Measurements from ENCODE around the gene LGI2. TPM values are rescaled to one million over a fixed set of nuclear protein-coding genes. Genes with fewer than 3 reads are reported as not detected.

Gene LGI2
- total RNA-seq, 1 experiment from 2014 or later, result 12.2 TPM

DNA sequence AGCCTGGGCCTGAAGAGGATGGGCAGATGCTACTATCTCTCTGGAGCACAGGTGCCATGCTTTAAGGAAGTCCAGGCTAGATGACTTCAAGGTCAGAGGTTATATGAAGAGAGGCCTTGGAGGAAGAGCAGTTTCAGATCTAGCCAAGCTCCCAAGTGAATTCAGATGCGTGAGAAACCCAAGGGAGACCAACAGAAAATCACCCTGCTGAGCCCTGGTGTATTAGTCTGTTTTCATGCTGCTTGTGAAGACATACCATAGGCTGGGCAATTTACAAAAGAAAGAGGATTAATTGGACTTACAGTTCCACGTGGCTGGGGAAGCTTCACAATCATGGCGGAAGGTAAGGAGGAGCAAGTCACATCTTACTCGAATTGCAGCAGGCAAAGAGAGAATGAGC is 47.8 kb upstream of the LGI2 start (continued):
- TF ChIP-seq, protein P1, sequence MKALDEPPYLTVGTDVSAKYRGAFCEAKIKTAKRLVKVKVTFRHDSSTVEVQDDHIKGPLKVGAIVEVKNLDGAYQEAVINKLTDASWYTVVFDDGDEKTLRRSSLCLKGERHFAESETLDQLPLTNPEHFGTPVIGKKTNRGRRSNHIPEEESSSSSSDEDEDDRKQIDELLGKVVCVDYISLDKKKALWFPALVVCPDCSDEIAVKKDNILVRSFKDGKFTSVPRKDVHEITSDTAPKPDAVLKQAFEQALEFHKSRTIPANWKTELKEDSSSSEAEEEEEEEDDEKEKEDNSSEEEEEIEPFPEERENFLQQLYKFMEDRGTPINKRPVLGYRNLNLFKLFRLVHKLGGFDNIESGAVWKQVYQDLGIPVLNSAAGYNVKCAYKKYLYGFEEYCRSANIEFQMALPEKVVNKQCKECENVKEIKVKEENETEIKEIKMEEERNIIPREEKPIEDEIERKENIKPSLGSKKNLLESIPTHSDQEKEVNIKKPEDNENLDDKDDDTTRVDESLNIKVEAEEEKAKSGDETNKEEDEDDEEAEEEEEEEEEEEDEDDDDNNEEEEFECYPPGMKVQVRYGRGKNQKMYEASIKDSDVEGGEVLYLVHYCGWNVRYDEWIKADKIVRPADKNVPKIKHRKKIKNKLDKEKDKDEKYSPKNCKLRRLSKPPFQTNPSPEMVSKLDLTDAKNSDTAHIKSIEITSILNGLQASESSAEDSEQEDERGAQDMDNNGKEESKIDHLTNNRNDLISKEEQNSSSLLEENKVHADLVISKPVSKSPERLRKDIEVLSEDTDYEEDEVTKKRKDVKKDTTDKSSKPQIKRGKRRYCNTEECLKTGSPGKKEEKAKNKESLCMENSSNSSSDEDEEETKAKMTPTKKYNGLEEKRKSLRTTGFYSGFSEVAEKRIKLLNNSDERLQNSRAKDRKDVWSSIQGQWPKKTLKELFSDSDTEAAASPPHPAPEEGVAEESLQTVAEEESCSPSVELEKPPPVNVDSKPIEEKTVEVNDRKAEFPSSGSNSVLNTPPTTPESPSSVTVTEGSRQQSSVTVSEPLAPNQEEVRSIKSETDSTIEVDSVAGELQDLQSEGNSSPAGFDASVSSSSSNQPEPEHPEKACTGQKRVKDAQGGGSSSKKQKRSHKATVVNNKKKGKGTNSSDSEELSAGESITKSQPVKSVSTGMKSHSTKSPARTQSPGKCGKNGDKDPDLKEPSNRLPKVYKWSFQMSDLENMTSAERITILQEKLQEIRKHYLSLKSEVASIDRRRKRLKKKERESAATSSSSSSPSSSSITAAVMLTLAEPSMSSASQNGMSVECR (CRISPR knock-in tag; IDR thresholded peaks at IDR 0.05; ENCODE audit: borderline replicate concordance), result no peak
- TF ChIP-seq JAZF1 (CRISPR knock-in tag; IDR thresholded peaks at IDR 0.05), result no peak
- TF ChIP-seq CREB1 (CRISPR knock-in tag; IDR thresholded peaks at IDR 0.05), result no peak
- TF ChIP-seq, protein P2, sequence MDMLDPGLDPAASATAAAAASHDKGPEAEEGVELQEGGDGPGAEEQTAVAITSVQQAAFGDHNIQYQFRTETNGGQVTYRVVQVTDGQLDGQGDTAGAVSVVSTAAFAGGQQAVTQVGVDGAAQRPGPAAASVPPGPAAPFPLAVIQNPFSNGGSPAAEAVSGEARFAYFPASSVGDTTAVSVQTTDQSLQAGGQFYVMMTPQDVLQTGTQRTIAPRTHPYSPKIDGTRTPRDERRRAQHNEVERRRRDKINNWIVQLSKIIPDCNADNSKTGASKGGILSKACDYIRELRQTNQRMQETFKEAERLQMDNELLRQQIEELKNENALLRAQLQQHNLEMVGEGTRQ (CRISPR knock-in tag; IDR thresholded peaks at IDR 0.05), result no peak
- TF ChIP-seq SP1 (CRISPR knock-in tag; conservative IDR thresholded peaks at IDR 0.05), result no peak
- TF ChIP-seq, protein P3, sequence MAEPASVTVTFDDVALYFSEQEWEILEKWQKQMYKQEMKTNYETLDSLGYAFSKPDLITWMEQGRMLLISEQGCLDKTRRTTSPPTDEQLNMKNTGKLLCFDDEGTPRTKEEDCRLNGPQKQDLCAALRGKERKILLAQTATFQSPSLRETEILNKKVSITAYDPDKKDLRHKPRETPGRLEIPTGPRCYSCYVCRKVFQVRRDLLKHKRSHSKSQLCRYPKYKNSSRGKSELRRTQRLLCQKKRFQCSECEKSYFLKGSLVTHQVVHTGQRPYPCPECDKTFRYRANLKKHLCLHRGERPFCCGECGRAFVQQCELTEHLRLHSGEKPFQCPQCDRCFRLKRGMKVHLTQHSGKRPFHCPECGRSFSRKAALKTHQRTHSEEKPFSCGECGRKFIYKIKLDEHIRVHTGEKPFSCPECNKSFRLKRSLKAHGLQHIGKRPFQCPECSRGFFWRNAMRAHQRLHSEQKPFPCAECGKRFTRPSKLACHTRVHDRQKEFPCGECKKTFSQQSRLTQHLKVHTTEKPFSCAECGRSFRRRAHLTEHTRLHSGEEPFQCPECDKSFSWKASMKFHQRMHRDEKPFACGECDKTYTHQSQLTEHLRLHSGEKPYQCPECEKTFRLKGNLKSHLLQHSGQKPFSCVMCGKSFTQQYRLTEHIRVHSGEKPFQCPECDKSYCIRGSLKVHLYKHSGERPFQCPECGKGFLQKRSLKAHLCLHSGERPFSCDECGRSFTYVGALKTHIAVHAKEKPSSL (CRISPR knock-in tag; conservative IDR thresholded peaks at IDR 0.05), result no peak
- TF ChIP-seq, protein P4, sequence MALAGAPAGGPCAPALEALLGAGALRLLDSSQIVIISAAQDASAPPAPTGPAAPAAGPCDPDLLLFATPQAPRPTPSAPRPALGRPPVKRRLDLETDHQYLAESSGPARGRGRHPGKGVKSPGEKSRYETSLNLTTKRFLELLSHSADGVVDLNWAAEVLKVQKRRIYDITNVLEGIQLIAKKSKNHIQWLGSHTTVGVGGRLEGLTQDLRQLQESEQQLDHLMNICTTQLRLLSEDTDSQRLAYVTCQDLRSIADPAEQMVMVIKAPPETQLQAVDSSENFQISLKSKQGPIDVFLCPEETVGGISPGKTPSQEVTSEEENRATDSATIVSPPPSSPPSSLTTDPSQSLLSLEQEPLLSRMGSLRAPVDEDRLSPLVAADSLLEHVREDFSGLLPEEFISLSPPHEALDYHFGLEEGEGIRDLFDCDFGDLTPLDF (CRISPR knock-in tag; IDR thresholded peaks at IDR 0.05), result no peak
- no peak for TF ChIP-seq NR3C1 (CRISPR knock-in tag; conservative IDR thresholded peaks at IDR 0.05; ENCODE audit: low read depth)
- TF ChIP-seq, protein P5, sequence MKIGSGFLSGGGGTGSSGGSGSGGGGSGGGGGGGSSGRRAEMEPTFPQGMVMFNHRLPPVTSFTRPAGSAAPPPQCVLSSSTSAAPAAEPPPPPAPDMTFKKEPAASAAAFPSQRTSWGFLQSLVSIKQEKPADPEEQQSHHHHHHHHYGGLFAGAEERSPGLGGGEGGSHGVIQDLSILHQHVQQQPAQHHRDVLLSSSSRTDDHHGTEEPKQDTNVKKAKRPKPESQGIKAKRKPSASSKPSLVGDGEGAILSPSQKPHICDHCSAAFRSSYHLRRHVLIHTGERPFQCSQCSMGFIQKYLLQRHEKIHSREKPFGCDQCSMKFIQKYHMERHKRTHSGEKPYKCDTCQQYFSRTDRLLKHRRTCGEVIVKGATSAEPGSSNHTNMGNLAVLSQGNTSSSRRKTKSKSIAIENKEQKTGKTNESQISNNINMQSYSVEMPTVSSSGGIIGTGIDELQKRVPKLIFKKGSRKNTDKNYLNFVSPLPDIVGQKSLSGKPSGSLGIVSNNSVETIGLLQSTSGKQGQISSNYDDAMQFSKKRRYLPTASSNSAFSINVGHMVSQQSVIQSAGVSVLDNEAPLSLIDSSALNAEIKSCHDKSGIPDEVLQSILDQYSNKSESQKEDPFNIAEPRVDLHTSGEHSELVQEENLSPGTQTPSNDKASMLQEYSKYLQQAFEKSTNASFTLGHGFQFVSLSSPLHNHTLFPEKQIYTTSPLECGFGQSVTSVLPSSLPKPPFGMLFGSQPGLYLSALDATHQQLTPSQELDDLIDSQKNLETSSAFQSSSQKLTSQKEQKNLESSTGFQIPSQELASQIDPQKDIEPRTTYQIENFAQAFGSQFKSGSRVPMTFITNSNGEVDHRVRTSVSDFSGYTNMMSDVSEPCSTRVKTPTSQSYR (CRISPR knock-in tag; IDR thresholded peaks at IDR 0.05), result no peak
- TF ChIP-seq, protein P6, sequence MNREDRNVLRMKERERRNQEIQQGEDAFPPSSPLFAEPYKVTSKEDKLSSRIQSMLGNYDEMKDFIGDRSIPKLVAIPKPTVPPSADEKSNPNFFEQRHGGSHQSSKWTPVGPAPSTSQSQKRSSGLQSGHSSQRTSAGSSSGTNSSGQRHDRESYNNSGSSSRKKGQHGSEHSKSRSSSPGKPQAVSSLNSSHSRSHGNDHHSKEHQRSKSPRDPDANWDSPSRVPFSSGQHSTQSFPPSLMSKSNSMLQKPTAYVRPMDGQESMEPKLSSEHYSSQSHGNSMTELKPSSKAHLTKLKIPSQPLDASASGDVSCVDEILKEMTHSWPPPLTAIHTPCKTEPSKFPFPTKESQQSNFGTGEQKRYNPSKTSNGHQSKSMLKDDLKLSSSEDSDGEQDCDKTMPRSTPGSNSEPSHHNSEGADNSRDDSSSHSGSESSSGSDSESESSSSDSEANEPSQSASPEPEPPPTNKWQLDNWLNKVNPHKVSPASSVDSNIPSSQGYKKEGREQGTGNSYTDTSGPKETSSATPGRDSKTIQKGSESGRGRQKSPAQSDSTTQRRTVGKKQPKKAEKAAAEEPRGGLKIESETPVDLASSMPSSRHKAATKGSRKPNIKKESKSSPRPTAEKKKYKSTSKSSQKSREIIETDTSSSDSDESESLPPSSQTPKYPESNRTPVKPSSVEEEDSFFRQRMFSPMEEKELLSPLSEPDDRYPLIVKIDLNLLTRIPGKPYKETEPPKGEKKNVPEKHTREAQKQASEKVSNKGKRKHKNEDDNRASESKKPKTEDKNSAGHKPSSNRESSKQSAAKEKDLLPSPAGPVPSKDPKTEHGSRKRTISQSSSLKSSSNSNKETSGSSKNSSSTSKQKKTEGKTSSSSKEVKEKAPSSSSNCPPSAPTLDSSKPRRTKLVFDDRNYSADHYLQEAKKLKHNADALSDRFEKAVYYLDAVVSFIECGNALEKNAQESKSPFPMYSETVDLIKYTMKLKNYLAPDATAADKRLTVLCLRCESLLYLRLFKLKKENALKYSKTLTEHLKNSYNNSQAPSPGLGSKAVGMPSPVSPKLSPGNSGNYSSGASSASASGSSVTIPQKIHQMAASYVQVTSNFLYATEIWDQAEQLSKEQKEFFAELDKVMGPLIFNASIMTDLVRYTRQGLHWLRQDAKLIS (CRISPR knock-in tag; IDR thresholded peaks at IDR 0.05; ENCODE audit: borderline replicate concordance), result no peak
- no peak for TF ChIP-seq GTF2I (CRISPR knock-in tag; conservative IDR thresholded peaks at IDR 0.05)
- TF ChIP-seq ZNF138 (CRISPR knock-in tag; conservative IDR thresholded peaks at IDR 0.05), result no peak
- TF ChIP-seq ZNF317 (CRISPR knock-in tag; IDR thresholded peaks at IDR 0.05; ENCODE audit: borderline replicate concordance, low read depth), result no peak
- TF ChIP-seq, protein P7, sequence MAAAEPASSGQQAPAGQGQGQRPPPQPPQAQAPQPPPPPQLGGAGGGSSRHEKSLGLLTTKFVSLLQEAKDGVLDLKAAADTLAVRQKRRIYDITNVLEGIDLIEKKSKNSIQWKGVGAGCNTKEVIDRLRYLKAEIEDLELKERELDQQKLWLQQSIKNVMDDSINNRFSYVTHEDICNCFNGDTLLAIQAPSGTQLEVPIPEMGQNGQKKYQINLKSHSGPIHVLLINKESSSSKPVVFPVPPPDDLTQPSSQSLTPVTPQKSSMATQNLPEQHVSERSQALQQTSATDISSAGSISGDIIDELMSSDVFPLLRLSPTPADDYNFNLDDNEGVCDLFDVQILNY (CRISPR knock-in tag; IDR thresholded peaks at IDR 0.05), result no peak
- TF ChIP-seq MXD4 (CRISPR knock-in tag; IDR thresholded peaks at IDR 0.05; ENCODE audit: borderline replicate concordance), result no peak
